Stimulated activated naive CD4-positive, alpha-beta T cell (primary cell): ENCODE measurements around the gene CDYL2.
A peak's percentile ranks its signal among the peaks of the same experiment; 100 is the strongest.
"Not testable (repeated sequence)": the region's sequence is repeated elsewhere in the genome, so short reads cannot be mapped to it uniquely, and the experiment has no call there.

ENCODE experiments used
- DNase-seq, 6 experiments: peaks; one replicate each; lab custom pipeline; 2025; lab: John Stamatoyannopoulos, UW

The CDYL2 gene

DNA sequence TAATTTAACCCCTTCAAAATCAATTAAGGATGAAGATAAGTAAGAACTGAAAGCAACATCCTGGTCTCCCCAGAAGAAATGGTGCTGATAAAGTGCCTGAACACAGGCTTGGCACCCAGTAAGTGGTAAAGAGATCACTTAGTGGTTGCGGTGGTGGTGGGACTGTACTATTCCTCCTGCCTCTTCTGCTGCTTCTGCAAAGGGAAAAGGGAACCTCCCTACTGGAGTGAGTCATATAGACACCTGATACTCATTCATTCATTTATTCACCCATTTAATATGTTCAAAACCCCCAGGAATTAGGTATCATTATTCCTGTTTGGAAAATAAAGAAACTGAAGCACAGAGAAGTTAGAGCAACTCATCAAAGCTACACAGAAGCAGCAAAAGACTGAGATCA, 60.6 kb downstream of the CDYL2 start:
- DNase-seq, result no peak

- DNase-seq, result no peak
These were observed 61.1 kb downstream of the CDYL2 start for GRCh38 chr16:80743273-80743672.

DNA sequence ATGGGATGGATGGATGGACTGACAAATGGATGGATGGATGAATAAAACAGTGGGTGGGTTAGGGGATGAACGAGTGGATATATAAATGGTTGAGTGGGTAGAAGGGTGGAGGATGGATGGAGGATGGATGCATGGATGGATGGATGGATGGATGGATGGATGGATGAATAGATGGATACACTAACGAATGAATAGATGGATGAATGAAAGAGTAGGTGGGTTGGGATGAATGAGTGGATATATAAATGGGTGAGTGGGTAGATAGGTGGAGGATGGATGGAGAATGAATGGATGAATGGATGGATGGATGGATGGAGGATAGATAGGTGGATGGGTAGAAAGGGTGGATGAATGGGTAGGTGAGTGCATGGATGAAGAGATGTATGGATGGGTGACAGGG, 62.1 kb downstream of the CDYL2 start:
- no peak for DNase-seq

GRCh38 chr16:80741724-80742123, 62.7 kb downstream of the CDYL2 start:
- DNase-seq, result no peak

- no peak for DNase-seq
These were observed 64.9 kb downstream of the CDYL2 start for GRCh38 chr16:80739523-80739922.

DNA sequence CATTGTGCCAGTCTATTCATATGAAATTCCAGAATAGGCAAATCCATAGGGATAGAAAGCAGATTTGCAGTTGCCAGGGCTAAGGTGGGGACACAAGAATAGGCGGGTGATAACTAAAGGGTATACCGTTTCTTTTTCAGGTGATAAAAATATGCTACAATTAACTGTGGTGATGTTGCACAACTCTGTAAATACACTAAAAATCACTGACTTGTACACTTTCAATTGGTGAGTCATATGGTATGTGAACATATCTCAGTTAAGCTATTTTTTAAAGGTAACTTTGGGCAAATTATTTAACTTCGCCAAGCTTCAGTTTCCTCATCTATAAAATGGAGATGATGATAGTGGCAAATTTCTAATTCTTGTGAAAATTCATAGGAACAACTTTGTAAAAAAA, 65.9 kb downstream of the CDYL2 start:
- DNase-seq, result no peak

DNA sequence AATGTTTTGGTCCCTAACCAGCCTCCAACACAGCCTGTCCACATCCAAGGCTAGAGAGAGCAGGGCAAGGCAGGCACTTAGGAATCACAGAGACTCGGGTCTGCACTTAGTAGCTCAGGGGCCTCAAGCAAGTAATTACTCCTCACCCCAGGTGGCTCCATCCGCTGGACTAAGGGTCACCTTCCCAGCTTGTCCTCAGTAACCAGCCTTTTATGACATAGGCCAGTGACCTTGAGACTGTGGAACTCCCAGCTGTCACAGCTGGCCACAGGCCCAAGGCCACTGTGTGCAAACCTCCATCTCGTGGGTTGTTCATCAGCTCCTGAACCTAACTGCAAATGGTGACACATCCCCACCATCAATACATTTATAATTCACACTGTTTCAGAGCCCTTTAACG, 68.6 kb downstream of the CDYL2 start:
- DNase-seq, result no peak

- no peak for DNase-seq
These were observed 71.0 kb downstream of the CDYL2 start for GRCh38 chr16:80733407-80733806.

- no peak for DNase-seq
These were observed 72.5 kb downstream of the CDYL2 start for GRCh38 chr16:80731915-80732314.

GRCh38 chr16:80727066-80727763, 77.2 kb downstream of the CDYL2 start:
- DNase-seq, result not testable (repeated sequence)

GRCh38 chr16:80725566-80726162, 78.7 kb downstream of the CDYL2 start:
- DNase-seq, result no peak

GRCh38 chr16:80723981-80724380, 80.4 kb downstream of the CDYL2 start:
- DNase-seq, result no peak

GRCh38 chr16:80723091-80723490, 81.3 kb downstream of the CDYL2 start:
- no peak for DNase-seq

GRCh38 chr16:80720804-80721371, 83.5 kb downstream of the CDYL2 start:
- DNase-seq, result no peak

GRCh38 chr16:80719573-80719972, 84.8 kb downstream of the CDYL2 start:
- DNase-seq, result peak in 1 of 6 experiments; percentile 3

DNA sequence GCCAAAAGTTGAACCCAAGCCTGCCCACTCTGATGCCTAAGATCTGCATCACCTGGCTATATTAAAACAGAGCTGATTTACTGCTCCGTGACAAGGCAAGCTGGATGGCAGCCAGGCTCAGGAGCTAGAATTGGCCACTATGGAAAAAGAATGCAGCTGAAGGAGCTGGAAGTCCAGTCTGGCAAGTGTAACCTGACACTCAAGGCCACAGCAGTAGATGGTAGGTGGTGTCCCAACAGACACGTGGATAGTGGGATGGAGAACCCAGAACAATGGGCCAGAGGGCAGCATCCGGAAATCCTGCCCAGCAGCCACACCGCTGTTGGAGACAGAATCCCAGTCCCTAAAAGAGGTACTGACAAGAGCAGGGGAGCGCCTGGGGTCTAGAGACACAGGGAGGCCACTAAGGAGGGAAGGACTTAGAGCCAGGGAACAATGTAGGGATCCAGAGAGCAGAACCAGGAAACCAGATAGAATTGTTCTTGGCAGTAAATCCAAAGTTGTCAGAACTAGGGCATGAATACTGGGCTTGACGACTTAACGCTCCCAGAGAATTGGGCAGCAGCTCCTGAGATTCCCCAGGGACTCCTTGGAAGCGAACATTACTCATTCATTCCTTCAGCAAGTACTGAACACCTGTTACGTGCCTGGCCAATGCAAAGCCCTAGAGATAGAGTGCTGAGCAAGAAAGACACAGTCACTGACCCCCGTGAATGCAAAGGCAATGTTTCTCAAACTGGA, 85.7 kb downstream of the CDYL2 start:
- DNase-seq, result no peak

DNA sequence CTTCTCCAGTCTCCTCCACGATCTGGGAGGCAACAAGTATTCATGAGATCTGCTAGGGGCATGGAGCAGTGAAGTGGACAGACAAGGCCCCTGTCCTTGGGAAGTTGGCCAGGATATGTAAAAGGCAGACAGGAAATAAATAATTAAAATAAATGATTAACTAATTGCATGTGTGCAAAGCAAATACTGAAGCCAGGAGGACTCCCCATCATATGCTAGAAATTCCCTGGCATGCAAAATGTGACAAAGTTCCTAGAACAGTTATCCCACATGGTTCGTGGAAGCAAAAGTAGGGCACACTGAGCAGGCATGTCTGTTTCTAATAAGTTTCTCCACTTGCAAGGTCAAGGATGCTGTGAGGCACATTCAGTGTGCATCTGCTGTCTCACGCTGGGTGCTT, 86.8 kb downstream of the CDYL2 start:
- no peak for DNase-seq

GRCh38 chr16:80716564-80717139, 87.7 kb downstream of the CDYL2 start:
- DNase-seq, result no peak

- DNase-seq, result no peak
These were observed 93.0 kb downstream of the CDYL2 start for GRCh38 chr16:80711406-80711805.

DNA sequence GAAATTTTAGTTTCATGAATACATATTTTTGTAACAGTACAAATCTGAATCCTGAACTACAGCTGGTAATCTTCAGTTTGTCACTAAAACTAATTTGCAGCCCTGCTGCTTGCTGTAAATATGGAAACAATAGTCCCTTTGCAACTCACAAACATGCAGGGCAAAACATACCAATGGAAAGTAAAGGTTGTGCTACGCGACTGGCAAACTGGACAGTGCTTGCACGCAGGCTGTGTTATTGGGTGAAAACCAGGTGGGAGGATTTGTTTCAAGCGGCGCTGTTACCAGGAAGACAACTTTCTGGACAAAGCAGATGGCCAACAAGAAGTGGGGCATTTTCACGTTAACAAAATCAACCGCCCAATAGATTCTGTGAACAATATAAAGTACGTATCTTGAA, 93.5 kb downstream of the CDYL2 start:
- no peak for DNase-seq

DNA sequence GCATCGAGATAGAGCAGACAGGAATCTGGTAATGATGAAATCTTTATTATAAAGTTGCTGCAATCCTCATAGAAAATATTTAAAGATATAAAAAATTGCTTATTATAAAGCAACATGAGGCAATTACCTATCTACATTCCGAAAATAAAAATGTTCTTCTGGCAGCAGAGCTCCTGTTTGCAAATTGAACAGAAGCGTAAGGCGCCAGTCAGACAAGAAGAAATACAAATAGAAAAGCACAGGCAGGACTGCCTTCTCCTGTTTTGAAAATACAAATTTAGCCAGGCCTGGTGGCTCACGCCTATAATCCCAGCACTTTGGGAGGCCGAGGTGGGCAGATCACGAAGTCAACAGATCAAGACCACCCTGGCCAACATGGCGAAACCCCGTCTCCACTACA, 95.6 kb downstream of the CDYL2 start:
- no peak for DNase-seq

DNA sequence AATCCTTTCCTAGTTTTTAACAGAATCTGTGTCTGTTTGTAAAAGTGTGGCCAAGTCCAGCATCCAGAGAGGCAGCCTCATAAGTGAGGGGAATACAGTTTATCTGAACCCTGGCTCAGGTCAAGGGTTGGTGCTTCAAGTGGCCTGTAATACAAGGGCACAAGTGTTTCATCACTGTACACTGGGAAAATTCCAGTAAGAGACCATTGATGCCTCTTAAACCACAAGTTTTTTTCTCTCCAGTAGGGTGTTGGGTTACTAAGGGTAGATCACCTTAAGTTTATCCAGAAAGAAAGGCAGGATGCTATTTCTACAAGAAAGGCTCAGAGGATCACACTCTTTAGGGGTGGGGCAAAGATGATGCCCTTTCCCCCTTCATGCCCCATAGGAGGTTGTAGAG, 96.7 kb downstream of the CDYL2 start:
- no peak for DNase-seq

DNA sequence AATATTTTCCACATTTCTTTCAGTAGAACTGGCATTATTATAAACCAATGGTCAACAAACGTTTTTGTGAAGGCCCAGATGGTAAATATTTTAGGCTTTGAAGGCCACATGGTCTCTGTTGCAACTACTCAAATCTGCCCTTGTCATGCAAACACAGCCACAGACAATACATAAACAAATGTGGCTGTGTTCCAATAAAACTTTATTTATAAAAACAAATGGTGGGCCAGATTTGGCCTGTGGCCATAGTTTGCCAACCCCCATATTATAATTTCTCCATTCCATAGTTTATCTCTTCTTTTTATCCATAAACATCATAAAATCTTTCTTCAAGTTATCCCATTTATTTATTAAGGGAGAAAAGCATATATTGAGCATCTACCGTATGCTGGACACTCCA, 98.8 kb downstream of the CDYL2 start:
- no peak for DNase-seq
